GM18502 (cell line): ENCODE data around the gene DPP4.
"Not testable (repeated sequence)": the region's sequence is repeated elsewhere in the genome, so short reads cannot be mapped to it uniquely, and the experiment has no call there.

Experiments used
- ATAC-seq: cut with Tn5 transposase; IDR thresholded peaks from one replicate; pipeline ENCODE4 v1.9.1; 2021; ENCODE audit warnings: mild to moderate bottlenecking; ENCODE audit not compliant: unreplicated experiment, poor library complexity

DPP4 gene

DNA sequence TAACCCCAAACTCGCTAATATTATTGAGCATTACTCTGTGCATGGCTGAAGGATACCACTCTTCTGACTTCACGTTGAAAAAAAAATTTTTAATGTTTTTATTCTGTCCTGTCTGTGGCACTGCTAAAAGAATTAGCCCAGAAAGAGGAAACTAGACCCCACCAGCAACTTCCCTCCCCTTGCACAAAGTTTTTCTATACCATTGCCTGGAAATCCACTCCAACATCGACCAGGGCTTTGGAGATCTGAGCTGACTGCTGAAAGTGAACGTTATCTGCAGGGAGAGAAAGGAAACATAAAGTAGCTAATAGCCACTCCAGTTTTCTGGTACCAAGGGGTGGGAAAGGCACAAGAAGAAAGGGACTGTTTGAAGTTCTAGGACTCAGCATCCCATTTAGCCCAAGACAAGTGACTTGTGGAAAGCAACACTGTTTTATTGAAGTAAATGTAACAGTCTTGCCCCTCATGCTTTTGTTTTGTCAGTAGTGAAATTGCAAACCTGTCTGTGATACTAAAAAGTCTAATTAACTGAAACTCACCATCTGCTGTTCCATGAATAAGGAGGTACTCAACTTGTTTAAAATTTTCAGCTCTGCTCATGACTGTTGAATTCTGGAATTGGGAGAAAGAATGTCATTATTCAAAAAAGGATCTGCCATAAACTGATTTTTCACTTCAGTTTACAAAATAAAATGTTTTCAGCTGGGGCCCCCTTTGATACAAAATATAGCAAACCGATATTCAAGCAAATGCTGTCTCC is 79.1 kb downstream of the DPP4 start:
- ATAC-seq: no peak

DNA sequence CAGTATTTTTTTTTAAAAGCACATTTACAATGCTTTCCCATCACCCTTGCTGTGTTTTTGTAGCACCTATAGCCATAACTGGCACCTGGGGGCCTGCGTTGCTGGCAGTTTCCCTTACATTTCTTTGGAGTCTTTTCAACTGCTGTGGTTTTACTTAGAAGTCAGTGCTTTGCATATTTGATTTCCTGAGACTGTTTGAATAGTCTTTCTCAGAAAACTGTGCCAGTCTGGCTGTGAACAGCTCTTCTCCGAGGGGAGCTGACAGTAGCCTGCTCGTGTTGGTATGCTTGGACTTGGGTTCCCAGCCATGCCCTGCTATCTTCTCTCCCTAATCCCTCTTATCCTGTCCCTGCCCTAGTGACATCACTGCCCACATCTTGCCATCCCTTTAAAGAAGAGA is 81.5 kb downstream of the DPP4 start:
- ATAC-seq: peak; percentile 46

DNA sequence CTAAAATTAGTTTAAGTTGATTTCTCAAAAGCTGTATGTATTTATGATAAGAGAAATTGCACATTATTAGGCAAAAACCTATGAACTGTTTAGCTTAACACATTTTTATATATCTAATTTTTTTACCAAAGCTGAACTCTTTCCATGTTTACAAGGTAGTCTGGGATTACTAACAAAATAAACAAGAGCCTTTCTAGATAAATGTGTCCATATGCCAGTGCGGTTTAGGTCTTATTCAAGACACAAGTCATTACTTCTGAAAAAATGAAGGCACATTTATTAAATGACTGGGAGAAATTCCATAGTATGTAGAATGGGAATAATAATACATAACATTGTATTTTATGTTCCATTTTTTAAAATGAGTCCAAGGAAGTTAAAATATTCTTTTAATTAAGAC is 82.0 kb downstream of the DPP4 start:
- no peak for ATAC-seq

DNA sequence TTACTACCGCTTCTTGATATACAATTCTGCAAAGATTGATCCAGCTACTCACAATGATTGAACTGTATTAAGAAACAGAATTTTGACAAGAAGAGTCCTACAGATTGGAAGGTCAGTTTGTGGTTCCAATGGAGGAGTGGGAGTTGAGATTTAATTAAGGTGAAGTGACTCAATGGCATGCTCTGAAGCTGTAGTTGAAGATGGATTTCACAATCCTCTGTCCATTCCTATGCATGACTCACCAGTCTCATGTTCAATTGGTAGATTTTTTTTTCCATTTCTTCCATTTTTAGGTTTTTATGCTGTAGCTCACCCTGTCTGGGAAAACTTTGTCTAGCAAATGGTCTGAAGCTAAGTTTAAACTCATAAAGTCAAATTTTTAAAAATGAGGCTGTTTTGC is 83.3 kb downstream of the DPP4 start:
- no peak for ATAC-seq

DNA sequence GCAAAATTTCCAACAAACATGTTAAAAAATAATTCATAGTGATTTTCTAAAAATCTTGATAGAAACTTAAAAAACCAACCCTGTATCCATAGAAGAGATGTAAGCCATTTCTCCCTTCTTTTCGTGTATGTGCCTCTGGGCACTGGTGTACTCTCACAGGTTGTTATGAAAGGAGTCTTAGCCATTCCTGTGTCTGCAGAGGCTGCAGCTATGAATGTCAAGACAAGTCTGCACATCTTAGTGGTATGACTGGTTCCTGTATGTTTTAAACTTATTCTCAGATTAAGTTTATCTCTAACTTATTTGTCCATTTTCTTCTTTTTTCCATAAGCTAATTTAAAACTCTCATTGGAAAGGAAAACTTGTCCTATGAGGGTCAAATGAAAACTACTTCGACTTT is 84.0 kb downstream of the DPP4 start:
- no peak for ATAC-seq

DNA sequence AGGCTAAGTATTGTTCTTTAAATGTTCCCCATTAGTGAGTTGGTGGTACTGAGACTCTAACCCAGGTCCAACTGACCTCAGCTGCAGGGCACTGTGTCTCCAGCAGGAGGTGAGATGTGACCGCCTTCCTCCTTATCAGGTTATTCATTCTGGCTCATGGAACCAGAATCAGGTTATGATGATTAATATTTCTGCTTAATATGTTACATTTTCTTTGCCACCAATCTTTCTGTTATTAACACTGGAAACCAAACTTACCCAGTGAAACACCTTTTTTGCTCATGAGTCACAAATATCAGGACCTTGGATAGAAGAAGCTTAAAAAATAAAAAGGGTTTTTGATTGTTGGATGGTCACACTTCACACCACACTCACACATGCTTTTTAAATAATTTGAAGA is 85.4 kb downstream of the DPP4 start:
- no peak for ATAC-seq

DNA sequence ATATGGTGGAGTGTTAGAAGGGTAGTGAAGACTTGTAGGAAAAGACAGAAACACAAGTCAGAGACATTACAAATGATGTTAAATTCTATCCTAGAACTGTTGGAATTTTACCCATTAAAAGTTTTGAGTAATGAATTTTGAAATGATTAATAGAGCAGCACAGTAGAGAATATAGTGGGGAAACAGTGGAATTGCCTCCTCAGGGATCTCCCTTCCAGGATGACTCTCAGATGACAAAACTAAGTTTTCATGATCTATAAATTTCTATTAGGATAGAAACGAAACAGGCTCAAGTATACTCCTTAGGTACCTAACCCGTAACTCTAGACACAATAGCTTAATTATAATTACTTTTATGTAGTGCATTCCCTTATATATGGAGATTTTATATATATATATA is 86.7 kb downstream of the DPP4 start:
- ATAC-seq: no peak

DNA sequence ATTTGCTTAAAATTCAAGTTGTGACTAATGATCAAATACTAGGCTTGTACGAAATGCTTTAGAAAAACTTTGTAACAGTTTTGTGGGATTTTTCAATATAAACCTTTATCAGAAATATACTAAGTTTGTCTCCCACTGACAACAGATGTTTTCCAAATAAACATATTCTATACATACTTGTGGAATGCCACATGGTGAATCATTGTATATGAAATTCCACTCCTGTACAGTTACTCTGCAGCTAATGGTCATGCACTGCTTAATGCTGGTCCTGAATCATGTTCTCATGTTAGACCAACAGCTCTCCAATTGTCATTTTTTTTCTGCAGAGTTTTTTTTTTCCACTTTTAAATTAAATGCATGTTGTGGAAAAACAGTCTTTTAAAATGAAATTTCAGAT is 90.1 kb downstream of the DPP4 start:
- no peak for ATAC-seq

DNA sequence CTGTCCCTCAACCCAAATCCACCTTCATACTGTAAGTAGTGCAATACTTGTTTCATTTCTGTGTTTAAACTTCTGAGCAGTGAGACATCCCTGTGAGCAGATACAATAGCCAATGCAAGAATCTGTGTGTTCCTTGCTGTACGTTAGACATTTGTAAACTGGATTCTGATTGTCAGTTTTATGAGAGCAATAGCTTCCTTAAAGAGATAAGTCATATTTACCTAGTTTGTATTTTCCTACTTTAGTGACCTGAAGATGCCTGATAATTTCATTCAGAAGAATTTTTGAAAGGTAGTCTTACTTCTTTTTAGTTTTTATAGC is 90.7 kb downstream of the DPP4 start:
- no peak for ATAC-seq

DNA sequence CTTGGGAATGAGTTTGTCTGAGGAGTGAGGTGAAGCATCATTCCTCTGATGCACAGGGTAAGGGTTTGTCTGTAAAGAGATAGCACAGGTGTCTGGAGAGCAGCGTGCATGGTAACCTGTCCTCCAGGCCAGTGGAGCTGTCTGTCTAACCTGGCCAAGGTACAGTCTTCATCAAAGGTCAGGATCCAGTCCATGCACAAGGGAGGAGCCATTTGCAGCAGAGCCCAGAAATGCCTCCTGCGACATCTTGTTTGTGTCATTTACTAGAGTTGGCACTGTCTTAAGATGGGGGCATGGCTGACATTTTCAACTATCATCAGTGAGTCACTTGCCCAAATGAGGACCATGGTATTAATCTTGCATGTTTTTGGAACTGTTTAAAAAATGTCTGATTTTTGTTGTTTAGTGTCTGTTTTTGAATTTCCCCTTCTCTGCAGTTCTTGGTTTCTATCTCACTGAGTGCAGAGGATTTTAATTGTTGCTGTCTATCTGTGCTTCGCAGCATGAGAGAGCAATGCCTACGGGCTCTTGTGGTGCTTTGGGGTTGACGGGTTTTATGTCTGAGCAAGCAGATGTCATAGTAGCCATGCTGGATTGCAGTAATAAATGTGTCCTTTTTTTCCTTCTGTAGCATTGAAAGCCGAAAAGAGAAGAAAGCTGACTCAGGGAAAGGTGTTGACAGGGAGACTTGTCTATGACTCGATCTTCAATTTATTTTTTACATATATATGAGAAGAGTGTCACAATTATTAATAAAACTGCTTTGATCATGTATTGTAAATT is 91.3 kb downstream of the DPP4 start:
- no peak for ATAC-seq

DNA sequence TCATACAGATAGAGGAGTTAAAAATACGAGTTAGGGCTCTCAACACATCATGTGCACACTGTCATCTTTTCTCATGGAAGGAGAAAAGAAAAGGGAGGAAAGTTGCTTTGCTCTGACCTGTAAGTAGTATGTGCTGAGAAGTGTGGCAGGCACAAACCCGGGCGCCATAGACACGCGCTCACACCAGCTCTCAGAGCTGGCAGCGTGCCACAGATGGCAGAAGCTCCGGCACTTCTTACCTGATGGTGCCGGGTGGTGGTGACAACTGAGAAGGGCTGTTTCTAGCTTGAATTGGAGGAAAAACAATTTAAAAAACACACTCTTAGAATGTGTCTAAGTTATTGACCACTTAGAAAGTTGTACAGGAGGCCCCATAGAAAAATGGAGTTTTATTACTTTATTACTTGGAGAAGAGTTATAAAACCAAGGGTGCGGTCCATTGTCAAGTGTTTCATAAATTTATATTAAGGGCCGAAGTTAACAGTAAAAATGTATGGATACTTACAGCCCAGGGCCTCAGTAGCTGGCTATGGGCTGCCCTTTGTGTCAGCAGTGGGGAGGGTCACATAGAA is 92.2 kb downstream of the DPP4 start:
- ATAC-seq: no peak

DNA sequence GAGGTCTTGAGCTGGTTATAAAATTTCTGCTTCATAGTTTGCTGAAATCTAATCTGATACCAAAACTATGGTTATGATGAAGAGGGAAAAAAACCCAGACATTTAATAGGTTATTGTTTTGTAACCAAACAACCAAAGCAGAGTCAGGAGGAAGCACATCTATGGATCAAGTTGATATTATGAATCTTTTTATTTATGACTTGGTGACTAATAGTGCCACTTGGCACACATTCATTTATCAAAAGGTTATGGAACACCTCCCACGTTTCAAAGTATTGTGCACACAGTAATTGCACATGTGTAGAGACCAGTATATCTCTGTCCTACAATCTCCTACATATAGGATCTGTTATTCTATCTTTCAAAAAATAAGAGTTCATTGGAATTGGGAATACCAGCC is 93.0 kb downstream of the DPP4 start:
- ATAC-seq: no peak

DNA sequence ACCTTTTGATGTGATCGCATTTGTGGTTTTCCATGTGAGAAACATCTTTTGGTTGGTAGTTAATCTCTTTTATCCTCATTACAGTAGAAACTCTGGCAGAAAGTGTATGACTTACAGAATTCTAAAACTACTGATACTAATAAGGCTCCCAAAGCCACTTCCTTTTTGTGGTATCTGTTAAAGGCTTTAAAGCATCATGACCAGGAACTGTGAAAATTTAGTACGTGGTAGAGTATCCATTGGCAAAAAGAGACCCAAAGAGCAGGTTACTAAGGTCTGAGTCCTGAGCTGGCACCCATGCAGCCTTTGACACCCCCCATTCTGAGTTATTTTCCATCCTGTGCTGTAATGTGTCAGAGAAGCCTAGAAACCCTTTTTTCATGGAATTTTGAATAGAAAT is 94.5 kb downstream of the DPP4 start:
- ATAC-seq: no peak

DNA sequence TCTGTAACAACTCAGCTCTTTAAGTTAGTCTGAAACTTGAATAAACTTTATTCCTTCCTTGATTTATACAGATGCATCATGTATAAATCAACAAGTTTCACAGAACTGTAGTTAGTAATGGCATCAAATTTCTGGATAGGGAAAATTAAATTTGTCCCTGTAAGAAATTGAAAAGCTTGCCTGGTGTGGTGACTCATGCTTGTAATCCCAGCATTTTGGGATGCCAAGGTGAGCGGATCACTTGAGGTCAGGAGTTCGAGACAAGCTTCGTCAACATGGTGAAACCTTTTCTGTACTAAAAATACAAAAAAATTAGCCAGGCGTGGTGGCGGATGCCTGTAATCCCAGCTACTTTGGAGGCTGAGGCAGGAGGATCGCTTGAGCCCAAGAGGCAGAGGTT is 96.1 kb downstream of the DPP4 start:
- ATAC-seq: not testable (repeated sequence)

DNA sequence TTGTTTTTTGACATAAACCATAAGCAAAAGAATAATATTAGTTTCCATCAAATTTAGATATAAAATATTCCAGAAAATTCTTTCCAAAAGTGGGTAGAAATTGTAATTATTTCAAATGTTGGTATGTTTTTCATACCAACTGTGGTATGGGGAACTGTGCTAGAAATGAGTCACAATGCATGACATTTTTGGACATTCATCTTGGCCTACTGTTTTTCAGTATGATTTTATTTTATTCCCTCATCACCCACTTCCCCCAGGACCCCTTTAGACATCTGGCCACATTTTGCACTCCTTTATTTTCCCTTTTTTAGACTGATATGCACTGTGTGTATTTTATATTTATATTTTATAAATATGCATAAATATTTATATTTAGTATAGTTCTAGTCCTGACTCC is 97.1 kb downstream of the DPP4 start:
- ATAC-seq: no peak

DNA sequence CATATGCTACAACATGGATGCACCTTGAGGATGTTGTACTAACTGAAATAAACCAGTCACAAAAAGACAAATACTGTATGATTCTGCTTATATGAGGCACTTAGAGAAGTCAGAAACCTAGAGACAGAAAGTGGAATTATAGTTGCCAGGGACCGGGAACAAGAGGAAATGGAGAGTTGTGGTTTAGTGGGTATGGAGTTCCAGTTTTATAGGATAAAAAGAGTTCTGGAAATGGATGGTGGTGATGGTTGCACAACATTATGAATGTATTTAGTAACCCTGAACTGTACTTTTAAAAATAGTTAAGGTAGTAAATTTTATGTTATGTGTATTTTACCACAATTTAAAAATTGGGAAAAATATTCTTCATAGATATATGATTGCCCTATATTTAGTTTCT is 97.7 kb downstream of the DPP4 start:
- ATAC-seq: no peak

DNA sequence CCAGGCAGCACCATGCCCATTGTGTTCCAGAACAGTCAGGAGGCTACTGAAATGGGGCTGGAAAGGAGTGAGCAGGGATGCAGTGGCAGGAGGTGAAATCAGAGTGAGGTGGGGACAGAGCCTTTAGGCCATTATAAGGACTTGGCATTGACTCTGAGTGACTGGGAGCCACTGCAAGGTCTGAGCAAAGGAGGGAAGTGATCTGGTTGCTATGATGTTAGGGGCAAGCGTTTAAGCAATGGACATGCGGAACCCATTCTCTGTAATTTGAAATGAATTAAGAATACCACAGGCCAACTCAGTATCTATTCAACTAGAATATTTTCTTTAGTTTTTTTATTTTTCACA is 98.2 kb downstream of the DPP4 start:
- no peak for ATAC-seq

DNA sequence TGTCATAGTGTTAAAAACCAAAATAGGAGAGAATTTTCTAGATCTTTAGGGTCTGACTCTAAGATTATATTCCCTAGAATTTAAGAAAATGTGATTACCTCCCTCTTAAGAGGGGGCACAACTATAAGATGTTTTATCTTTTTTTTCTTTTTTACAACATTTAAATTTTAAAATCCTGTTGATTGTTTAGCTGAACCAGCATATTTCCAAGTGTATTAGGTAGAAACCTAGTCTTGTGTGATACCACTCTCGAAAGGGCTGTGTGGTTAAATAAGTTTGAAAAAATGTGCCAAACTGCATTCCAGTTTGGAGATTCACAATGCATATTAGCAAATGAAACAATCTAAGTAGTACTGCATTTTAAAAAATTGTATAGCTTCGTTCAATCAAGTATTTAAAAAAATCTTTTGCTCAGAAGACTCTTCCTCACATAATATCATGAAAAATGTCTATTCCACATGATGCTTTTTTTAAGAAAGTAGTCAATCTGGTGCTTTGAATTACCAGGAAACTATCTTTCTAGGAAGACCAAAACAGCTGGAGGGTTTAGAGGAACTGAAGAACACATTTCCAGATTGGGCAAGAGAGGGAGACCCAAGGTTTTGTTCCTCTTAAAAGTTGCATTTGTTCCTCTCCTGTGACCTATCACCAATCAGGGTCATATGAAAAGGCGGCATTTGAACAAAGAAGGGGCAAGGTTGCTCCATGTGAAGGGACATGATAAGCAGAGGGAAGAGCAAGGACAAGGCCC is 98.8 kb downstream of the DPP4 start:
- no peak for ATAC-seq

DNA sequence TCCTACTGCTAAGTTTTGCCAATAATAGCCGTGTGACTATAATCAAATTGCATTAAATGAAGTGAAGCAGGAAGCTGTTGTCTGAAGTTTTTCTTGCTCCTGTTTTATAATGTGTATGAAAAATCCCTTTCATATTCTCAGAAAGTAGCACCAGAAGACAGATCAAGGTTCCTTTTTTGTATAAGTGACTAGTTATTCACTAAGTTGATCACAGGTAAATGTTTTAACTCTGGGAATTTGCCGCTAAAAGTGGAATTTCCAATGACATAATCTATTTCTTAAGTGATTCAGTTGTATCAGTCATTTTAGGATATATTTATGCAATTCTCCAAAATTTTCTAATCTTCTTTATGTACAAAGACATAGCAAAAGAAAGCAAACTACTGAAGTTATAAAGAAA is 99.6 kb downstream of the DPP4 start:
- ATAC-seq: no peak

DNA sequence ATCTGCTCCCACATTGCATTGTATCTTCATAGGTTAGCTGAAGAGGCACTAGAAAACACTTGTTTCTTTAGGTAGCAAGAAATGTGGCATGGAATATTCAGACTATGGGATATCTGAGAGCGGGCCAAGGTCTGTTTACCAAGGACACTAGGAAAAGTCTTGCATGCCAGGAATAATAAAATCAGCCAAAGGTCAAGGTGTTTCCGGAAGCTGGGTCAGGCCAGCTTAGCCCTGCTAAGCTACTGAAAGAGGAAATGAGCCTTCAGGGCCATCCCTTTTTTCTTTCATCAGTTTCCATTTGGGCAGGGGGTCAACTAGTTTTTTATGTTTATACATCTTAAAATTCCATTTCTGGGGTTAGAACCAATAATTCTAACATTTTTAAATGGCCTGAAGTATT is 101.1 kb downstream of the DPP4 start:
- no peak for ATAC-seq

DNA sequence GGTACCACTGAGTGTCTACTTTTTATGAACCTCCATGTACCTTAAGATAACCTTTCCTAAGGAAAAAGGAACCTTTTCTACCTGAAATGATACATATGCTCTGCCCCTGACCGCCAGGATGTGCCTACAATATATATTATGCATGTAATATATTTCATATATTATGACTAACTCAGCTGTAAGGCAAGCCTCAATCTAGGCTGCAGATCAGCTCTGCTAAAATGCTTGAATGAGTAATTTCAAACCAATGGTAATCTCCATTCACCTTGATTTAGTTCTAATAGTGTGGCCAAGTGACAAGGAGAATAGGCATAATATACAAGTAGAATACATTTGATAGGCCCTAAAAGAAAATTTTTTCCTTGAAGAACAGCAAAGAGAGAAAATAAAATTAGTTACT is 101.8 kb downstream of the DPP4 start:
- ATAC-seq: no peak
